Measurements from ENCODE around the gene SCYGR4.

The SCYGR4 gene

GRCh38 chr2:227614740-227615139, 2.6 kb upstream of the SCYGR4 start, which contains the start of gene SCYGR3:
Gene SCYGR3, minus strand, starts transcription at chr2:227614840. Its CDS starts 0 bp downstream, at chr2:227614840.
- no peak for DNase-seq

- no peak for DNase-seq
These were observed 2.1 kb upstream of the SCYGR4 start for GRCh38 chr2:227615181-227615580.

- no peak for DNase-seq
These were observed 1.4 kb upstream of the SCYGR4 start for GRCh38 chr2:227615906-227616305.

- no peak for DNase-seq
These were observed 667 bp upstream of the SCYGR4 start for GRCh38 chr2:227616631-227617030.

GRCh38 chr2:227623226-227623625, 5.9 kb downstream of the SCYGR4 start:
- peak; percentile 13 for DNase-seq

GRCh38 chr2:227625420-227625819, 8.1 kb downstream of the SCYGR4 start:
- DNase-seq, result no peak

GRCh38 chr2:227626580-227627151, 9.4 kb downstream of the SCYGR4 start:
- peak; percentile 41 for DNase-seq

GRCh38 chr2:227627769-227628168, 10.5 kb downstream of the SCYGR4 start:
- no peak for DNase-seq

- no peak for DNase-seq
These were observed 12.1 kb downstream of the SCYGR4 start for GRCh38 chr2:227629435-227629834.

GRCh38 chr2:227630322-227630721, 13.0 kb downstream of the SCYGR4 start:
- no peak for DNase-seq

- DNase-seq, result no peak
These were observed 15.5 kb downstream of the SCYGR4 start for GRCh38 chr2:227632827-227633226.

GRCh38 chr2:227634201-227634600, 16.9 kb downstream of the SCYGR4 start:
- no peak for DNase-seq

- no peak for DNase-seq
These were observed 25.4 kb downstream of the SCYGR4 start for GRCh38 chr2:227642656-227643055.

- no peak for DNase-seq
These were observed 26.8 kb downstream of the SCYGR4 start for GRCh38 chr2:227643990-227644551.

GRCh38 chr2:227653419-227653818, 36.1 kb downstream of the SCYGR4 start:
- DNase-seq, result peak; percentile 31

GRCh38 chr2:227654426-227654825, 37.1 kb downstream of the SCYGR4 start:
- DNase-seq, result peak; percentile 8

GRCh38 chr2:227655454-227655853, 38.2 kb downstream of the SCYGR4 start:
- DNase-seq, result peak; percentile 85

- DNase-seq, result peak; percentile 3
These were observed 40.0 kb downstream of the SCYGR4 start for GRCh38 chr2:227657199-227657845.

GRCh38 chr2:227661025-227661649, 43.8 kb downstream of the SCYGR4 start:
- no peak for DNase-seq

GRCh38 chr2:227661827-227662226, 44.5 kb downstream of the SCYGR4 start:
- DNase-seq, result no peak

GRCh38 chr2:227665189-227665940, 48.1 kb downstream of the SCYGR4 start:
- peak; percentile 24 for DNase-seq

- DNase-seq, result peak; percentile 78
These were observed 49.4 kb downstream of the SCYGR4 start, which contains the start of gene SCYGR5 for GRCh38 chr2:227666631-227667170. Gene SCYGR5, plus strand, starts transcription at chr2:227666804. Its CDS starts 0 bp downstream, at chr2:227666804.

All from DMS53 (cell line).